MM.1S (cell line): ENCODE measurements around the gene MTM1.

ENCODE experiments used
- DNase-seq: peaks from one replicate; pipeline ENCODE4 v3.0.0-alpha.2; 2015
- H2AFZ ChIP-seq: fragments of 300-600 bp; sonication (generic); 2 replicates; pipeline ENCODE4 v1.6.0; 2016; ENCODE audit warnings: antibody characterized with exemption, low read length
- H3F3A ChIP-seq: fragments of 300-600 bp; sonication (generic); 2 replicates; pipeline ENCODE4 v1.6.1; 2016; ENCODE audit warnings: mild to moderate bottlenecking, antibody characterized with exemption, low read length, moderate library complexity, mixed read lengths; ENCODE audit not compliant: insufficient read depth
- H3K27ac ChIP-seq: fragments of 300-600 bp; sonication (generic); 2 replicates; pipeline ENCODE4 v1.5.1; 2016; ENCODE audit warnings: mild to moderate bottlenecking, low read length
- H3K27me3 ChIP-seq: fragments of 300-600 bp; sonication (generic); replicated peaks from 2 replicates; pipeline ENCODE4 v1.6.0; 2016; ENCODE audit warnings: low read length; ENCODE audit not compliant: insufficient read depth
- H3K36me3 ChIP-seq: fragments of 300-600 bp; sonication (generic); replicated peaks from 2 replicates; pipeline ENCODE4 v1.6.1; 2016; ENCODE audit warnings: mild to moderate bottlenecking, low read length, mixed read lengths; ENCODE audit not compliant: insufficient read depth
- H3K4me1 ChIP-seq: fragments of 300-600 bp; sonication (generic); 2 replicates; pipeline ENCODE4 v1.6.1; 2016; ENCODE audit warnings: low read length, mixed read lengths
- H3K4me2 ChIP-seq: fragments of 300-600 bp; sonication (generic); 2 replicates; pipeline ENCODE4 v1.6.0; 2016; ENCODE audit warnings: low read depth, low read length
- H3K4me3 ChIP-seq: fragments of 300-600 bp; sonication (generic); 2 replicates; pipeline ENCODE4 v1.5.1; 2016; ENCODE audit warnings: low read length, mixed read lengths
- H3K79me2 ChIP-seq: fragments of 300-600 bp; sonication (generic); 2 replicates; pipeline ENCODE4 v1.6.1; 2016; ENCODE audit warnings: mixed run types, low read length, mixed read lengths
- H3K9ac ChIP-seq: fragments of 300-600 bp; sonication (generic); 2 replicates; pipeline ENCODE4 v1.6.1; 2016; ENCODE audit warnings: low read length, mixed read lengths
- H3K9me2 ChIP-seq: fragments of 300-600 bp; sonication (generic); replicated peaks from 2 replicates; pipeline ENCODE4 v1.6.1; 2016; ENCODE audit warnings: mild to moderate bottlenecking, low read length, mixed read lengths; ENCODE audit not compliant: insufficient read depth
- H3K9me3 ChIP-seq: fragments of 300-600 bp; sonication (generic); replicated peaks from 2 replicates; pipeline ENCODE4 v1.6.1; 2016; ENCODE audit warnings: mild to moderate bottlenecking, low read length, mixed read lengths; ENCODE audit not compliant: insufficient read depth
- H4K20me1 ChIP-seq: fragments of 300-600 bp; sonication (generic); 2 replicates; pipeline ENCODE4 v1.6.1; 2016; ENCODE audit warnings: mild to moderate bottlenecking, low read length, moderate library complexity, mixed read lengths; ENCODE audit not compliant: insufficient read depth
- EZH2 ChIP-seq: fragments of 300-600 bp; sonication (generic); optimal IDR thresholded peaks from 2 replicates; pipeline ENCODE3; 2017; ENCODE audit warnings: low read depth, mild to moderate bottlenecking, antibody characterized with exemption, low read length, mixed read lengths
- EZH2phosphoT487 ChIP-seq: fragments of 300-600 bp; sonication (generic); IDR thresholded peaks from 2 replicates; pipeline ENCODE4 v1.6.1; 2018; ENCODE audit warnings: antibody characterized with exemption, low read length
- TF ChIP-seq, protein P1 (sequence below): fragments of 300-600 bp; sonication (generic); IDR thresholded peaks from 2 replicates; pipeline ENCODE4 v1.5.1; 2016; ENCODE audit warnings: antibody characterized with exemption, low read length, mixed read lengths

MTM1 gene

DNA sequence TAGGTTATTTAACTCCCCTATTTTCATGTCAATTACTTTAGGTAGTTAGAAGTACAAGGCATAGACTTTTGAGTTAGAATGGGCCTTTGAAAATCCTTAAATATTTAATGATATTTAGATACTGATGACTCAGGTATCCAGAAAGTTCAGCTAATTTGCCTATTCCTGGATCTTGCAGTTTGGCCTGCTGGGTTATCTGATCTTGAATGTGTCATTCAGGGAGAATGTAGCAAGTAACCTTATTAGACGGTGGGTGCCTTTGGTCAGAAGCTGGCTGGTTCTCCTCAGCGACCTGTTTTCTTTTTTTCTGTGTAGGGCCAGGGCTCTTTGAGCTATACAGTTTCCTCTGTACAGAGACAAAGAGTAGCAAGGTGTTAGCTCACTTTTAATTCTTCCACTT, 42.0 kb downstream of the MTM1 start:
- Histone ChIP-seq H3K27ac (no peak overlapping the region), H3K4me3 (no peak overlapping the region), H3K27me3 (no peaks in the 10 kb centered on the region), H3K79me2 (no peaks in the 10 kb centered on the region), H3F3A (no peaks in the 10 kb centered on the region), H3K36me3 (no peaks in the 10 kb centered on the region), H3K4me2 (no peak overlapping the region), H3K9me2 (no peaks in the 10 kb centered on the region), H2AFZ (no peak overlapping the region), H3K9me3 (no peaks in the 10 kb centered on the region), H3K9ac (no peak overlapping the region), H4K20me1 (no peaks in the 10 kb centered on the region), H3K4me1 (no peaks in the 10 kb centered on the region)
- DNase-seq = no peak
- TF ChIP-seq EZH2phosphoT487 (no peak), EZH2 (no peak)
- TF ChIP-seq, protein P1, sequence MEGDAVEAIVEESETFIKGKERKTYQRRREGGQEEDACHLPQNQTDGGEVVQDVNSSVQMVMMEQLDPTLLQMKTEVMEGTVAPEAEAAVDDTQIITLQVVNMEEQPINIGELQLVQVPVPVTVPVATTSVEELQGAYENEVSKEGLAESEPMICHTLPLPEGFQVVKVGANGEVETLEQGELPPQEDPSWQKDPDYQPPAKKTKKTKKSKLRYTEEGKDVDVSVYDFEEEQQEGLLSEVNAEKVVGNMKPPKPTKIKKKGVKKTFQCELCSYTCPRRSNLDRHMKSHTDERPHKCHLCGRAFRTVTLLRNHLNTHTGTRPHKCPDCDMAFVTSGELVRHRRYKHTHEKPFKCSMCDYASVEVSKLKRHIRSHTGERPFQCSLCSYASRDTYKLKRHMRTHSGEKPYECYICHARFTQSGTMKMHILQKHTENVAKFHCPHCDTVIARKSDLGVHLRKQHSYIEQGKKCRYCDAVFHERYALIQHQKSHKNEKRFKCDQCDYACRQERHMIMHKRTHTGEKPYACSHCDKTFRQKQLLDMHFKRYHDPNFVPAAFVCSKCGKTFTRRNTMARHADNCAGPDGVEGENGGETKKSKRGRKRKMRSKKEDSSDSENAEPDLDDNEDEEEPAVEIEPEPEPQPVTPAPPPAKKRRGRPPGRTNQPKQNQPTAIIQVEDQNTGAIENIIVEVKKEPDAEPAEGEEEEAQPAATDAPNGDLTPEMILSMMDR = no peak

DNA sequence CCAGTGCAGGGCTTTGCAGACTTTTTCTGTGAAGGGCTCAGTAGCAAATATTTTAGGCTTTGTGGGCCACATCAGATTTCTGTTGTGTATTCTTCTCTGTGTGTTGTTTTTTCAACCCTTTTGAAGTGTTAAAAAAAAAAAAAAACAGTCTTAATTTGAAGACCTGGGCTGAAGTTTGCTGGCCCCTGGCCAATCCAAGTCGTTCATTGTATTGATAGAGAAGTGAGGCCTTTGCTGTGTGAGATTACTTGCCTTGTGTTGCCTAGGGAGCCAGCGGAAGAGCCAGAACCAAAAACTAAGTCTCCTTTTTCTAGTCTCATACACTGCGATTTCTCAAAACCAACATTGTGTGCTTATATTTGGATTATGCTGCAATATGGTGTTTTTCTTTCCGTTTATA, 46.9 kb downstream of the MTM1 start:
- Histone ChIP-seq H2AFZ (no peak overlapping the region), H3K4me1 (no peaks in the 10 kb centered on the region), H4K20me1 (no peaks in the 10 kb centered on the region), H3K4me2 (no peak overlapping the region), H3K36me3 (no peaks in the 10 kb centered on the region), H3K27ac (no peak overlapping the region), H3K79me2 (no peaks in the 10 kb centered on the region), H3F3A (no peaks in the 10 kb centered on the region), H3K4me3 (no peak overlapping the region), H3K9ac (no peak overlapping the region), H3K9me2 (no peaks in the 10 kb centered on the region), H3K9me3 (no peaks in the 10 kb centered on the region), H3K27me3 (no peaks in the 10 kb centered on the region)
- DNase-seq = no peak
- no peak for TF ChIP-seq EZH2
- no peak for TF ChIP-seq EZH2phosphoT487

DNA sequence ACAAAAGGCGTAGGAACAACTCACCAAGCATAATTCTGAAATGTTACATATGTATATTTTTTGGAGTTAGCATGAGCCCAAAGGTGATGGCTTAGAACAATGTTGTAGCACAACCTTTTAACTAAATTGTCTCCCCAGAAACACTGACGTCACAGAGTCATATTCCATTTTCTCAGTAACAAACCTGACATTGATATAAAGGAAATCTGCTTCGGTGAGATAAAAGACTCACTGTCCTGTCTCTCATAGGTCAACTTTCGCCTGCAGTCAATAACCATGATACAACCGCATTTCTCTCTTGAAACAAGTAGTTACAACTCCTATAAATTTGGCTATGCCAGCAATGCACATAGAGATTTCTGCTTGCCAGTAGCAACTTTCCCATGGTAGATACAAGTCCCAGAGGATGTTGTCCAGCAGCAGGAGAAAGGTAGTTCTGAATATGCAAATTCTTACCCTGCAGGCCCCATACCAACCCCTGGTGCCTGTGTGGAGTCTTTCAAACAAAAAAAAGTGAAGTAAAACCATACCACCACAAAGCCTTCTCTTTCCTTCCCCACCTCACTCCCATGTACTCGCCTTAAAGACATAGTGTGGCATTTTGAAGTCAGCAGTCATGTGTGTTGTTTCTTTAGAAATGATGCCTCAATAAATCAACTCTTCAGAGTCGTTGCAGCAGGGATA, 47.9 kb downstream of the MTM1 start:
- no peak for DNase-seq
- no peaks in the 10 kb centered on the region for H4K20me1 ChIP-seq
- no peaks in the 10 kb centered on the region for H3K27me3 ChIP-seq
- H3F3A ChIP-seq = no peaks in the 10 kb centered on the region
- no peaks in the 10 kb centered on the region for H3K9me2 ChIP-seq
- no peak overlapping the region for H3K9ac ChIP-seq
- TF ChIP-seq, protein P1 = no peak
- no peak for TF ChIP-seq EZH2
- no peak for TF ChIP-seq EZH2phosphoT487
- no peak overlapping the region for H3K4me2 ChIP-seq
- no peaks in the 10 kb centered on the region for H3K4me1 ChIP-seq
- no peak overlapping the region for H3K4me3 ChIP-seq
- no peaks in the 10 kb centered on the region for H3K36me3 ChIP-seq
- no peak overlapping the region for H3K27ac ChIP-seq
- no peak overlapping the region for H2AFZ ChIP-seq
- H3K9me3 ChIP-seq = no peaks in the 10 kb centered on the region
- H3K79me2 ChIP-seq = no peaks in the 10 kb centered on the region

DNA sequence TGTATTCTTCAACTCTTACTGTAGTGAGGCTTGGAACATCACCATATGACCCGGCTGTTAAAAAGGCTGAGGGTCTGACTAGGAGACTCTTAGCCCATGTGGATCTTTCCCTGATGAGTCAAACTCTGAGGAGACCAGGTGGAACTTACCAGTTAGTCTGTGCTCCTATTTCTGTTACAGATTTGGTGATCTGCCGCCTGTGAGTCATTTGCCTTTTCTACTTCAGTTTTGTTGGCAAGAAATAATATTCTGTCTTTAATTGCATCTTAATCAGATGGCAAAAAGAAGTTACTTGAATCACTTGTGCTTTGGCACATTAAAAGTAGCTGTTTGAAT, 48.4 kb downstream of the MTM1 start:
- Histone ChIP-seq H3K4me2 (no peak overlapping the region), H3K36me3 (no peaks in the 10 kb centered on the region), H4K20me1 (no peaks in the 10 kb centered on the region), H3K4me3 (no peak overlapping the region), H3K9me3 (no peaks in the 10 kb centered on the region), H3K79me2 (no peaks in the 10 kb centered on the region), H3K27me3 (no peaks in the 10 kb centered on the region), H3K4me1 (no peaks in the 10 kb centered on the region), H3F3A (no peaks in the 10 kb centered on the region), H3K27ac (no peak overlapping the region), H3K9ac (no peak overlapping the region), H2AFZ (no peak overlapping the region), H3K9me2 (no peaks in the 10 kb centered on the region)
- TF ChIP-seq, protein P1 = no peak
- no peak for DNase-seq
